SU-DHL-6 (cell line): ENCODE results near the gene MSANTD1.

Source experiments
- H2AFZ ChIP-seq: fragments of 200-600 bp; sonication (generic); 2 replicates; pipeline ENCODE4 v1.6.1; 2014; ENCODE audit warnings: low read depth, mild to moderate bottlenecking, moderate library complexity, mixed read lengths, antibody characterized with exemption, low read length; ENCODE audit not compliant: severe bottlenecking
- H3F3A ChIP-seq: fragments of 200-600 bp; shearing (Covaris generic); 2 replicates; pipeline ENCODE4 v1.6.0; 2016; ENCODE audit warnings: antibody characterized with exemption, mild to moderate bottlenecking; ENCODE audit not compliant: insufficient read depth
- H3K27ac ChIP-seq: fragments of 200-600 bp; sonication (generic); 2 replicates; pipeline ENCODE4 v1.5.1; 2016; ENCODE audit warnings: low read depth, mild to moderate bottlenecking, low read length, moderate library complexity, mixed read lengths
- H3K27me3 ChIP-seq: fragments of 200-600 bp; sonication (generic), shearing (Covaris generic); 2 replicates; pipeline ENCODE4 v1.6.0; 2014; ENCODE audit warnings: mild to moderate bottlenecking, low read length
- H3K36me3 ChIP-seq: fragments of 200-600 bp; sonication (generic); 2 replicates; pipeline ENCODE4 v1.6.1; 2014; ENCODE audit warnings: mild to moderate bottlenecking, low read length, mixed read lengths
- H3K4me2 ChIP-seq: fragments of 300-600, 200-600 bp; shearing (Covaris generic), sonication (generic); 2 replicates; pipeline ENCODE4 v1.6.0; 2014; ENCODE audit warnings: low read length, low read depth, mild to moderate bottlenecking; ENCODE audit not compliant: poor library complexity, severe bottlenecking
- H3K4me3 ChIP-seq: fragments of 200-600 bp; sonication (generic); 2 replicates; pipeline ENCODE4 v1.5.1; 2014; ENCODE audit warnings: antibody characterized with exemption, low read length, mild to moderate bottlenecking, mixed read lengths; ENCODE audit not compliant: insufficient read depth, poor library complexity, severe bottlenecking
- H3K79me2 ChIP-seq: fragments of 200-600 bp; sonication (generic); 2 replicates; pipeline ENCODE4 v1.6.1; 2014; ENCODE audit warnings: mild to moderate bottlenecking, low read length, moderate library complexity; ENCODE audit not compliant: insufficient read depth
- H3K9ac ChIP-seq: fragments of 200-600 bp; sonication (generic); 2 replicates; pipeline ENCODE4 v1.7.0; 2014; ENCODE audit warnings: mild to moderate bottlenecking, low read length
- H3K9me2 ChIP-seq: fragments of 200-600 bp; sonication (generic); replicated peaks from 2 replicates; pipeline ENCODE4 v1.6.1; 2014; ENCODE audit warnings: low read length; ENCODE audit not compliant: insufficient read depth
- H3K9me3 ChIP-seq: fragments of 200-600 bp; sonication (generic); 2 replicates; pipeline ENCODE4 v1.6.1; 2014; ENCODE audit warnings: low read length, mixed read lengths; ENCODE audit not compliant: insufficient read depth
- H4K20me1 ChIP-seq: fragments of 200-600 bp; sonication (generic); 2 replicates; pipeline ENCODE4 v1.6.1; 2014; ENCODE audit warnings: low read depth, mild to moderate bottlenecking, antibody characterized with exemption, low read length, moderate library complexity, mixed read lengths
- EZH2phosphoT487 ChIP-seq: fragments of 200-600 bp; sonication (generic), shearing (Covaris generic); conservative IDR thresholded peaks from 2 replicates; pipeline ENCODE4 v1.6.1; 2018; ENCODE audit warnings: mild to moderate bottlenecking, antibody characterized with exemption, low read length, moderate library complexity, mixed read lengths
- TF ChIP-seq, protein P1 (sequence below): fragments of 200-600 bp; sonication (generic); IDR thresholded peaks from one replicate; pipeline ENCODE4 v1.5.1; 2017; ENCODE audit warnings: antibody characterized with exemption, mild to moderate bottlenecking, low read length, moderate library complexity; ENCODE audit not compliant: insufficient read depth, poor library complexity, severe bottlenecking

MSANTD1 gene

DNA sequence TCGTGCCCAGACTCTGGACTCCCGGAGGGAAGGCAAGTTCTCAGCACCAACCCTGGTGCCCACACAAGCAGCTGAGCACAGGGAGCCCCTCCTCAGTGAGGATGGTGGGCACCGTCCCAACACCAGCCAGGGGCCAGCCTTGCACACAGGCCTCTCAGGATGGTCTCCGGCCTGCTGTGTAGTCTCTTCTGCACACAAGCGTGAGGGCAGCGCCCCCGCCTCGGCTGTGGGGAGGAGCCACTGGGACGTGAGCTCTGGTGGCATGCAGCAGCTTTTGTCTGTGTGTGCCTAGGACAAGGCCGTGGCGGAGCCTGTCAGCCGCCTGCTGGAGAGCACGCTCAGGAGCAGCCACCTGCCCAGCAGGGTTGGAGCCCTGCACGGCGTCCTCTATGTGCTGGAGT lies 16.1 kb upstream of the MSANTD1 start:
- H3K9ac ChIP-seq: no peak overlapping the region
- H3K4me2 ChIP-seq: no peak overlapping the region
- H4K20me1 ChIP-seq: no peaks in the 10 kb centered on the region
- H3K9me2 ChIP-seq: no peaks in the 10 kb centered on the region
- no peaks in the 10 kb centered on the region for H3K27me3 ChIP-seq
- no peak overlapping the region for H3K4me3 ChIP-seq
- no peak for TF ChIP-seq EZH2phosphoT487
- TF ChIP-seq, protein P1, sequence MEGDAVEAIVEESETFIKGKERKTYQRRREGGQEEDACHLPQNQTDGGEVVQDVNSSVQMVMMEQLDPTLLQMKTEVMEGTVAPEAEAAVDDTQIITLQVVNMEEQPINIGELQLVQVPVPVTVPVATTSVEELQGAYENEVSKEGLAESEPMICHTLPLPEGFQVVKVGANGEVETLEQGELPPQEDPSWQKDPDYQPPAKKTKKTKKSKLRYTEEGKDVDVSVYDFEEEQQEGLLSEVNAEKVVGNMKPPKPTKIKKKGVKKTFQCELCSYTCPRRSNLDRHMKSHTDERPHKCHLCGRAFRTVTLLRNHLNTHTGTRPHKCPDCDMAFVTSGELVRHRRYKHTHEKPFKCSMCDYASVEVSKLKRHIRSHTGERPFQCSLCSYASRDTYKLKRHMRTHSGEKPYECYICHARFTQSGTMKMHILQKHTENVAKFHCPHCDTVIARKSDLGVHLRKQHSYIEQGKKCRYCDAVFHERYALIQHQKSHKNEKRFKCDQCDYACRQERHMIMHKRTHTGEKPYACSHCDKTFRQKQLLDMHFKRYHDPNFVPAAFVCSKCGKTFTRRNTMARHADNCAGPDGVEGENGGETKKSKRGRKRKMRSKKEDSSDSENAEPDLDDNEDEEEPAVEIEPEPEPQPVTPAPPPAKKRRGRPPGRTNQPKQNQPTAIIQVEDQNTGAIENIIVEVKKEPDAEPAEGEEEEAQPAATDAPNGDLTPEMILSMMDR: no peak
- no peak overlapping the region for H3K27ac ChIP-seq
- H3K79me2 ChIP-seq: no peaks in the 10 kb centered on the region
- H3K36me3 ChIP-seq: no peaks in the 10 kb centered on the region
- no peaks in the 10 kb centered on the region for H3F3A ChIP-seq
- no peaks in the 10 kb centered on the region for H3K9me3 ChIP-seq
- H2AFZ ChIP-seq: no peak overlapping the region

DNA sequence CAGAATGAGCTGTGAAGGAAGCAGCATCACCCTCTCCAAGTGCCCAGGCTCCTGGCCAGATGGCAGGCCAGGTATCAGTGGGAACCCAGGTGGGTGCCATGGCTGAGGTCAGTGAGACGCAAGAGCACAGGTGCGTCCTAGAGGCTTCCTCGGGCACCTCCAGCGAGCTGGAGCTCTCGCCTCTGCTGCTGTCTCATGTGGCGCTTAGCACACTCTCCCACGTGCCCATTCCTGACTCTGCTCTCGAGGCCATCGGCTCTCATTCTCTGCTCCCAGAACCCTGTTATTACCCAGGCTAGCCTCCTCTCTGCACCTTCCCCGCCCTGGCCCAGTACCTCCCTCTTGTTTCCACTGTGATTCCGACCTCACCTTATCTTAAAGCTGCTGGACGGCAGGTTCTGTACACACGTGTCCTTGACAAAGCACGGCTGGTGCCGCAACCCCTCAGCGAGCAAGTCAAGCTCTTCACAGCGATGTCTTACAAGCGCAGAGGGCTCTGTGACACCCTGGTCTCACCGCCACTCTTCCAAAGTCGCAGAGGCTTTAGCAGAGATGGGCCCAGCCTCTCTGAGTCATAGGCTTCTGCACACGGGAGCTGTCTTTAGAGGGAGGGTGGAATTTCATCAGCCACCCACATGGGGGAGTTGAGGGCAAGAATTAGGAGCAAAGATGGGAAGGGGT lies 15.4 kb upstream of the MSANTD1 start:
- no peaks in the 10 kb centered on the region for H3K36me3 ChIP-seq
- no peak overlapping the region for H3K4me2 ChIP-seq
- H3K4me3 ChIP-seq: no peak overlapping the region
- H3K79me2 ChIP-seq: no peaks in the 10 kb centered on the region
- no peaks in the 10 kb centered on the region for H3K9me2 ChIP-seq
- no peak overlapping the region for H3K27ac ChIP-seq
- TF ChIP-seq EZH2phosphoT487: no peak
- TF ChIP-seq, protein P1: no peak
- H3K9ac ChIP-seq: no peak overlapping the region
- H3K27me3 ChIP-seq: no peaks in the 10 kb centered on the region
- no peaks in the 10 kb centered on the region for H4K20me1 ChIP-seq
- H3F3A ChIP-seq: no peaks in the 10 kb centered on the region
- H2AFZ ChIP-seq: no peak overlapping the region
- no peaks in the 10 kb centered on the region for H3K9me3 ChIP-seq

DNA sequence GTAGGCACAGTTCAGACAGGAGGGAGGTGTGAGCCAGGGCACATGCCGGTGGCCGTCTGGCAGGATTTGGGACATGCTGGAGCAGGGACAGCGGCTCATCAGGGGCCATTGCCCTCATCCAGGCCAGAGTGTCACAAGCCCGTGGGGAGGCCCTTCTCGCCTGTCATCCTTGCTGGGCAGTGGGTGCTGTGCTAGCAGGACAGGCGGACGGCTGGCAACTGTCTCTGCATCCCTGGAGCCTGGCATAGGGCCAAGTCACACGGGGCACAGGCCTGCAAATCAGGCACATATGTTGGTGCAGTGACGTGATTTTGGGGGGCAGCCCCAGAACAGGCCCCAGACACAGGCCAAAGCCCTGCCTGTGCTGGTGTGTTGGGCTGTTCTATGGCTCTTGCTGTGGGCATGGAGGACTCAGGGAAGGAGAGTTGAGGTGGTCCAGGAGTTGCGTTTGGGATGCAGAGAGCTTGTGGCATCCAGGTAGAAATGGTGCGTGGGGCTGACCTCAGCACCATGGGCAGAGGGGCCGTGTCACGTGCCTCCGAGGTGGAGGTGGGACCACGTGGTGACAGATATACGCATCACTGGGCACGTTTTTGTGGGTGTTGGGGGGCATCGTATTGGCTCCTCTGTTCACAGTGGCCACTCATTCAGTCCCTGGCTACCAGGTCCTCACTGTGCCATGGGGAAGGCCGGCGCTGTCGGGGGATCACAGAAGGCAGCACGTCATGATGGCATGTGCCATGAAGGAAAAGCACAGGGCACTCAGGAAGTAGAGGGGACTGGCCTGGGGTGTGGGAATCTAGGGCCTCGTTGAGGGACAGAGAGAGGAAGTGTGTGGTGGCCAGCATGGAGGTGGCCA lies 14.6 kb upstream of the MSANTD1 start:
- Histone ChIP-seq H3K4me3 (no peak overlapping the region), H3K9me2 (no peaks in the 10 kb centered on the region), H3K4me2 (no peak overlapping the region), H2AFZ (no peak overlapping the region), H4K20me1 (no peaks in the 10 kb centered on the region), H3K27ac (no peak overlapping the region), H3K36me3 (no peaks in the 10 kb centered on the region), H3F3A (no peaks in the 10 kb centered on the region), H3K27me3 (no peaks in the 10 kb centered on the region), H3K9me3 (no peaks in the 10 kb centered on the region), H3K9ac (no peak overlapping the region), H3K79me2 (no peaks in the 10 kb centered on the region)
- no peak for TF ChIP-seq EZH2phosphoT487
- TF ChIP-seq, protein P1: no peak
